ENCODE measurements around the gene TIAM2.

GRCh38 chr6:155183095-155183494, 188.0 kb downstream of the TIAM2 start:
- TF ChIP-seq, protein P1, sequence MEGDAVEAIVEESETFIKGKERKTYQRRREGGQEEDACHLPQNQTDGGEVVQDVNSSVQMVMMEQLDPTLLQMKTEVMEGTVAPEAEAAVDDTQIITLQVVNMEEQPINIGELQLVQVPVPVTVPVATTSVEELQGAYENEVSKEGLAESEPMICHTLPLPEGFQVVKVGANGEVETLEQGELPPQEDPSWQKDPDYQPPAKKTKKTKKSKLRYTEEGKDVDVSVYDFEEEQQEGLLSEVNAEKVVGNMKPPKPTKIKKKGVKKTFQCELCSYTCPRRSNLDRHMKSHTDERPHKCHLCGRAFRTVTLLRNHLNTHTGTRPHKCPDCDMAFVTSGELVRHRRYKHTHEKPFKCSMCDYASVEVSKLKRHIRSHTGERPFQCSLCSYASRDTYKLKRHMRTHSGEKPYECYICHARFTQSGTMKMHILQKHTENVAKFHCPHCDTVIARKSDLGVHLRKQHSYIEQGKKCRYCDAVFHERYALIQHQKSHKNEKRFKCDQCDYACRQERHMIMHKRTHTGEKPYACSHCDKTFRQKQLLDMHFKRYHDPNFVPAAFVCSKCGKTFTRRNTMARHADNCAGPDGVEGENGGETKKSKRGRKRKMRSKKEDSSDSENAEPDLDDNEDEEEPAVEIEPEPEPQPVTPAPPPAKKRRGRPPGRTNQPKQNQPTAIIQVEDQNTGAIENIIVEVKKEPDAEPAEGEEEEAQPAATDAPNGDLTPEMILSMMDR (IDR thresholded peaks at IDR 0.05; ENCODE audit: borderline replicate concordance, extremely low read depth, low read length, poor library complexity, severe bottlenecking) = no peak
- TF ChIP-seq EZH2 (IDR thresholded peaks at IDR 0.05; ENCODE audit: borderline replicate concordance, low read depth, low read length, severe bottlenecking) = no peak

Data from DND-41 (cell line).